ENCODE results near the gene DAPK3.

Gene DAPK3

GRCh38 chr19:3987619-3988371, 16.9 kb upstream of the DAPK3 start (continued):
- TF ChIP-seq PATZ1 (tag by site-specific recombination; IDR thresholded peaks at IDR 0.05) (peak; percentile 66; the same call in 1 of the 2 replicates), ZNF701 (tag by site-specific recombination; IDR thresholded peaks at IDR 0.05) (no peak), ZBTB10 (tag by site-specific recombination; IDR thresholded peaks at IDR 0.05) (no peak), ZNF280D (tag by site-specific recombination; IDR thresholded peaks at IDR 0.05) (0 out of 2 replicates have a peak, but pooled peaks have one; percentile 14), ZNF155 (tag by site-specific recombination; IDR thresholded peaks at IDR 0.05) (no peak), ZNF549 (tag by site-specific recombination; IDR thresholded peaks at IDR 0.05) (no peak), ZNF843 (tag by site-specific recombination; IDR thresholded peaks at IDR 0.05) (peak; percentile 34; the same call in 1 of the 2 replicates), ZNF335 (tag by site-specific recombination; conservative IDR thresholded peaks at IDR 0.05) (peak; percentile 70), ZSCAN5A (tag by site-specific recombination; IDR thresholded peaks at IDR 0.05) (0 out of 2 replicates have a peak, but pooled peaks have one; percentile 58), ZSCAN4 (tag by site-specific recombination; IDR thresholded peaks at IDR 0.05) (no peak), ZNF558 (tag by site-specific recombination; IDR thresholded peaks at IDR 0.05) (no peak), PRDM10 (tag by site-specific recombination; IDR thresholded peaks at IDR 0.05) (peak; percentile 84), ZNF366 (tag by site-specific recombination; conservative IDR thresholded peaks at IDR 0.05) (peak; percentile 79; the same call in 1 of the 2 replicates), ZNF169 (tag by site-specific recombination; IDR thresholded peaks at IDR 0.05) (no peak), ZBTB8A (tag by site-specific recombination; IDR thresholded peaks at IDR 0.05) (peak; percentile 28), HOXD13 (CRISPR knock-in tag; IDR thresholded peaks at IDR 0.05; ENCODE audit: borderline replicate concordance) (no peak), YY1 (tag by site-specific recombination; IDR thresholded peaks at IDR 0.05) (0 out of 2 replicates have a peak, but pooled peaks have one; percentile 21), ZNF785 (tag by site-specific recombination; IDR thresholded peaks at IDR 0.05) (peak; percentile 98), ZNF623 (tag by site-specific recombination; IDR thresholded peaks at IDR 0.05) (0 out of 2 replicates have a peak, but pooled peaks have one; percentile 3), KLF7 (tag by site-specific recombination; IDR thresholded peaks at IDR 0.05; ENCODE audit: borderline replicate concordance) (0 out of 2 replicates have a peak, but pooled peaks have one; percentile 15)
